ENCODE data around the gene SPOCK2.

Gene SPOCK2

DNA sequence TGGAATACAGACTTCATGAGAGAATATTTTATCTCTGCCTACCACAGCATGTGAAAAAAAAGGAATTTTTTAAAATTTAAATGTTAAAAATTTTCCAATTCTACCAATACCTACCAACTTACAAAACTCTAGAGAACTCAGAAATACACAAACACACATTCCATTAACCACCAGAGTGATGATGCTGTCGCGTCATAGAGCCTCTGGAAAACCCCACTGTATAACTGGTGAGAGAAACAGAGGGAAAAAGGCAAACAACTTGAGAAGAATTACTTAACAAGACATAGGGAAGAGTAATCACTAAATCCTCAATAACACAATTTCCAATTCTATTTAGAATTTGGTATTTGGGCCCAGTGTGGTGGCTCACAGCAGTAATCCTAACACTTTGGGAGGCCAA lies 6.2 kb upstream of the SPOCK2 start:
- H3K4me3 ChIP-seq (ENCODE audit: control insufficient read depth, low read depth, low read length): no peak overlapping the region
- TF ChIP-seq, protein P1, sequence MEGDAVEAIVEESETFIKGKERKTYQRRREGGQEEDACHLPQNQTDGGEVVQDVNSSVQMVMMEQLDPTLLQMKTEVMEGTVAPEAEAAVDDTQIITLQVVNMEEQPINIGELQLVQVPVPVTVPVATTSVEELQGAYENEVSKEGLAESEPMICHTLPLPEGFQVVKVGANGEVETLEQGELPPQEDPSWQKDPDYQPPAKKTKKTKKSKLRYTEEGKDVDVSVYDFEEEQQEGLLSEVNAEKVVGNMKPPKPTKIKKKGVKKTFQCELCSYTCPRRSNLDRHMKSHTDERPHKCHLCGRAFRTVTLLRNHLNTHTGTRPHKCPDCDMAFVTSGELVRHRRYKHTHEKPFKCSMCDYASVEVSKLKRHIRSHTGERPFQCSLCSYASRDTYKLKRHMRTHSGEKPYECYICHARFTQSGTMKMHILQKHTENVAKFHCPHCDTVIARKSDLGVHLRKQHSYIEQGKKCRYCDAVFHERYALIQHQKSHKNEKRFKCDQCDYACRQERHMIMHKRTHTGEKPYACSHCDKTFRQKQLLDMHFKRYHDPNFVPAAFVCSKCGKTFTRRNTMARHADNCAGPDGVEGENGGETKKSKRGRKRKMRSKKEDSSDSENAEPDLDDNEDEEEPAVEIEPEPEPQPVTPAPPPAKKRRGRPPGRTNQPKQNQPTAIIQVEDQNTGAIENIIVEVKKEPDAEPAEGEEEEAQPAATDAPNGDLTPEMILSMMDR (conservative IDR thresholded peaks at IDR 0.05; ENCODE audit: control insufficient read depth, insufficient read depth, low read depth, low read length): no peak
- DNase-seq (ENCODE audit: low read depth): no peak

DNA sequence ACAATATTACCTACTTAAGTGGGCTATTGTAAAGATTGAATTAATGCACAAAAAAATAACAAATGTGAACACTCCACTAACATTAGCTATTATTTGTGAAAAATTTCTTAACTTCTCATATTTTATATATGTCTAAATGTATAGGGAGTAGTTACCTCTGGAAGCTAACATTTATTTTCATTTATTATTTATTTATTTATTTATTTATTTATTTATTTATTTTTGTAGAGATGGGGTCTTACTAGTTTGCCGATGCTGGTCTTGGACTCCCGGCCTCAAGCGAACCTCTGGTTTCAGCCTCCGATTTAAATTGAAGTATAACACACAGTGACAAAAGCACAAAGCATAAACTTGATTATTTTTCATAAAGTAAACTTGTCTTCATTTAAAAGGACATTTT lies 5.1 kb upstream of the SPOCK2 start:
- TF ChIP-seq, protein P1 (conservative IDR thresholded peaks at IDR 0.05; ENCODE audit: control insufficient read depth, insufficient read depth, low read depth, low read length): no peak
- H3K4me3 ChIP-seq (ENCODE audit: control insufficient read depth, low read depth, low read length): no peak overlapping the region
- no peak for DNase-seq (ENCODE audit: low read depth)

DNA sequence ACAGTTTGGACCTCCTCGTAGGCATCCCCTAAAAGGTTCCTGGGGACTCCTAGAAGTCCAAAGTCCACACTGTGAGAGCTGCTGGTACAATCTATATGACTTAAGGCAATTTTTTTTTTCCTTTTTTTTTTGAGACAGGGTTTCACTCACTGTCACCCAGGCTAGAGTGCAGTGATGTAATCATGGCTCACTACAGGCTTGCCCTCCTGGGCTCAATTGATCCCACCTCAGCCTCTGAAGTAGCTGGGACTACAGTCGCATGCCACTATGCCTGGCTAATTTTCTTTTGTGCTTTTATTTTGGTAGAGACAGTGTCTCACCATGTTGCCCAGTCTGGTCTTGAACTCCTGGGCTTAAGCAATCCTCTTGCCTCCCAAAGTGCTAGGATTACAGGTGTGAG lies 4.6 kb upstream of the SPOCK2 start:
- no peak overlapping the region for H3K4me3 ChIP-seq (ENCODE audit: control insufficient read depth, low read depth, low read length)
- TF ChIP-seq, protein P1 (conservative IDR thresholded peaks at IDR 0.05; ENCODE audit: control insufficient read depth, insufficient read depth, low read depth, low read length): no peak
- no peak for DNase-seq (ENCODE audit: low read depth)

DNA sequence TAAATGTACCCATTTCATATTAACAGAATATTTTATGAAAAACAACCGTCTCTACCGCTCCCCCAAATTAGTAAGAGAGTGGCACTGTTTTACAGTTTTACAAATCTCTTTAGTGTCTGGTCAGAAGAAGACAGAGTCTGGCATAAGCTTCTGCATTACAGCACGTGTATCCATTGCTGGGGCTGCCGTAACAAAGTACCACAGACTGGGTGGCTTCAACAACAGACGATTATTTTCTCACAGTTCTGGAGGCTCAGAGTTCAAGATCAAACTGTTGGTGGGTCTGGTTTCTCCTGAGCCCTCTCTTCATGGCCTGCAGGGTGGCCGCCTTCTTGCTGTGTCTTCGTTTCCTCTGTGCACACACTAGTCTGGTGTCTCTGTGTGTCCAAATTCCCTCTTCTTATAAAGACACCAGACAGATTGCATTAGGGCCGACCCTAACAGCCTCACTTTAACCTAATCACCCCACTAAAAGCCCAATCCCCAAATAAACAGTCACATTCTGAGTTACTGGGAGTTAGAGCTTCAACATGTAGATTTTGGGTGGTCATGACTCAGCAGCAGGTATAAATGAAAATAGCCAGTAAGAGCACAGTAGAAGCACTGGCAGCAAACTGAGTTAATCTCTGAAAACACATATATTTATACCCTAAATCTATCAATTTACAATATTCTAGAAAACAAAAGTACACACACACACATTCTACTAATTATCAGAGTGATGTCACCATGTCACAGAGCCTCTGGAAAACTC lies 4.0 kb upstream of the SPOCK2 start:
- TF ChIP-seq, protein P1 (conservative IDR thresholded peaks at IDR 0.05; ENCODE audit: control insufficient read depth, insufficient read depth, low read depth, low read length): no peak
- no peak for DNase-seq (ENCODE audit: low read depth)
- no peak overlapping the region for H3K4me3 ChIP-seq (ENCODE audit: control insufficient read depth, low read depth, low read length)

DNA sequence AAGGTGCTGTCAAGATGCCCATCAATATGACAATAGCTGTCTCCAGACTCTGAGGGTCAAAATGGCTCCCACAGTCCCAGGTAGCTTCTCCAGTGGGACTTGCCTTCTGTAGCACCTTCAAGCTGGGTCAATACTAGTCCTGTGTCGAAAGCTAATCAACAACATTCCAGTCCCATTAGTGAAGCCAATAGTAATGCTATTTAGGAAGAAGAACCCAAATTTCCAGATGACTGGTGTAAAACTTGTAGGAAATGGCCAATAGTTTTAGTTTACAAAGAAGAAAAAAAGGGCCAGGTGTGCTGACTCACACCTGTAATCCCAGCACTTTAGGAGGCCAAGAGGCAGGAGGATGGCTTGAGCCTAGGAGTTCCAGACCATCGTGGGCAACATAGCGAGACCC lies 2.0 kb upstream of the SPOCK2 start:
- TF ChIP-seq, protein P1 (conservative IDR thresholded peaks at IDR 0.05; ENCODE audit: control insufficient read depth, insufficient read depth, low read depth, low read length): no peak
- no peak for DNase-seq (ENCODE audit: low read depth)
- H3K4me3 ChIP-seq (ENCODE audit: control insufficient read depth, low read depth, low read length): no peak overlapping the region

DNA sequence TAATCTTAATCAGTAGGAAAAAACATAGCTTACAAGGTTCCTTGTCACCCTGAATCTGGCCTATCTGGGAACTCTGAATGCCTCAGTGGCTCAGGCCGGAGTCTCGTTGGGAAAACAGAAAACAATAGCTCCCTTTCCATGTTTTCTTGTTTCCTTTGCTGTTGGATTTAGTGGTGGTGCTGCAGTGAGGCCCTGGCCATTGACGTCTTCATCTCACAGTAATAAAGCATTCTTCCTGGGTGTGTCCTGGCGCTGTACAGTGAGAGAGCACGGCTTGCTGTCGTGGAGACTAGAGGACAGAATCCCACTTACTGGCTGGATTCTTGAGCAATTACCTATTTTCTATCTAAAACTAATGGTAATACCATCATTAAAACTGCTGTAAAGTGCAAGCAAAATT lies 1.3 kb upstream of the SPOCK2 start:
- TF ChIP-seq, protein P1 (conservative IDR thresholded peaks at IDR 0.05; ENCODE audit: control insufficient read depth, insufficient read depth, low read depth, low read length): no peak

More for the DNA sequence above, 1.3 kb upstream of the SPOCK2 start:
- no peak overlapping the region for H3K4me3 ChIP-seq (ENCODE audit: control insufficient read depth, low read depth, low read length)
- DNase-seq (ENCODE audit: low read depth): no peak
